ENCODE results near the gene TTC38.
"Not testable (repeated sequence)": the region's sequence is repeated elsewhere in the genome, so short reads cannot be mapped to it uniquely, and the experiment has no call there.

Gene TTC38

DNA sequence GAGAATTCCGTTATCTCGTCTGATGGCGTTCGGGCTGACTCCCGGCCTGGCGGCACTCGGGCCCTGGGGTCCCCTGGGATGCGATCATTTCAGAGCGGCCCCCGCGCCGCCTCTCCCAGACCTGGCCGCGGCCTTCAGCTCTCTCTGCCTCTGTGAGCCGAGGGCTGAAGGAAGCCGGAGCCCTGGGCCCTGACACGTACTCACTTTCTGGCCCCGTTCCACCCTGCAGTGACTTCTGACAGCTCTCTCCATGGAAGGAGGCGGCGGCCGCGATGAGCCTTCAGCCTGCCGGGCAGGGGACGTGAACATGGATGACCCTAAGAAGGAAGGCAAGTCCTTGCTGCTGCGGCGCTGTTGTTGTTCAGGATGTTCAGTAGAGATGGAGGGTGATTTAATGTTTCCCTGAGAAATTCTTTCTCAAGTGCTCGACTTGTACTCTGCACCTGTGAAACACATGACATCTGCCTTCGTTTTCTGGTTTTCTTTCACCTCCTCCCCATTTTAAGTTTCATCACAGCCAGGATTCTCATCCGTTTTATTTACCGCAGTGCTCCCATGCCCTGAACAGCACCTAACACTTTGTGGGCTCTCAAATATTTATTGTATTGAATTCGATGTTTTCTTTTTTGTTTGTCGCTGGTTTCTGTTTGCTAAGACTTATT lies 29.5 kb downstream of the TTC38 start:
- no peak for DNase-seq

DNA sequence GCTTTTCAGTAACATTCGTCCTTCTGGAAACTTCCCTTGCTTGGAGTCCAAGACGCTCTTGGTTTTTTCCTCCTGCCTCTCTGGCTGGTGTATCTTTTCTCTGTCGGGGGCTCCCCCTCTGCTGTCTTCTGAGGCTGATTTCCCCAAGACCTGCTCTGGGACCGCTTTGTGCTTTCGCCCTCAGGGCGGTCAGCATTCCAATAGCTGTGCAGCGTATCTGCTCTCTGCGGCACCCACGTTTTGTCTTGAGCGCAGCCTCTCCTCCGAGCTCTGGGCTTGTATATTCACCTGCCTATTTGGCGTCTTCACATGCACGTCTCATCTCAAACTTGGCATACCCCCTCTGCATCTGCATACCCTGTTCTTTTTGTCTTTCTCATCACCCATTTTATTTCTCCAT lies 31.3 kb downstream of the TTC38 start:
- no peak for DNase-seq

DNA sequence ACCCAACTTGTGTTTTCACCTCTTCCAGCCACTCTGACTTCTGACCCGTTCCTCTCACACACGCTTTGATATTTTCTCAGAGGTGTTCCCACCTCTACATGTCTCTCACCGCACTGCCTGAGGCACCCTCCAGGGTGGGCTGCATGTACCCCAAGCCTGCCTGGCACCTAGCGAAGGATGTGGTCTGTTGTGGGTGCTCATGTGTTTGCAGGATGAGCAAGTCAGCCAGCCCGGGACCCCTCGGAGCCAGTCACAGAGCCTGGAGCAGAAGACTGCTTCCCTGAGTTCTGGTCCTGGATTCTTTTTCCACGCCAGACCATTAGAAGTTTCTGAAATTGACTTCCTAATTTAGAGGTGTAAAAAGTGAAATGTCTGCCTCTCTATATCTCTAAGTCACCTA lies 32.7 kb downstream of the TTC38 start:
- DNase-seq: no peak

DNA sequence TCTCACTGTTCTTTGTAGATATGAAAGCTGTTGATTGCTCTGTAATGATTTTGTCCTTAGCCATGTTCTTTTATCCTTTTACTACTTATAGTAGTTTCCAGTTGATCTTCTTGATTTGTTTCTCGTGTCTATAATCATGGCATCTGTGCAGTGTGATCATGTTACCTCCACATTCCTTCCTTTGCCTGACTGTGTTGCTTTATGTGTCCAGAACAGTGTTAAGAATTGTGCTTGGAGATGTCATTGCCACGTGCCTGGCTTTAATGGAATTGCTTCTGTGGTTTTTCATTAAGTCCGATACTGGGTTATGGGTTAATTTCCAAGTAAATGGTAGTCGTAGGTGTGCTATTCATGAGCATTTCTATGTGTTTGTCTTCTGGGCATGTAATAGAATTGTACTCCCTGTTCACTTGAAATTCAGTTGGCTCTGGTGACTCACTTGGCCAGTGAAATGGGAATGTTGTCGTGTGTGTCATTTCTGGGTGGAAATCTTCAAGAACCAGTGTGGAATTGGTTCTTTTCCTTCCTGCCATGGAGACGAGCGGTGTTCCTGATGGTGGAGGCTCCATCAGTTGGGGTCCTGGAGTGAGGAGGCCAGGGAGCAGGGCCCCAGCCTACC lies 35.6 kb downstream of the TTC38 start:
- DNase-seq: no peak

DNA sequence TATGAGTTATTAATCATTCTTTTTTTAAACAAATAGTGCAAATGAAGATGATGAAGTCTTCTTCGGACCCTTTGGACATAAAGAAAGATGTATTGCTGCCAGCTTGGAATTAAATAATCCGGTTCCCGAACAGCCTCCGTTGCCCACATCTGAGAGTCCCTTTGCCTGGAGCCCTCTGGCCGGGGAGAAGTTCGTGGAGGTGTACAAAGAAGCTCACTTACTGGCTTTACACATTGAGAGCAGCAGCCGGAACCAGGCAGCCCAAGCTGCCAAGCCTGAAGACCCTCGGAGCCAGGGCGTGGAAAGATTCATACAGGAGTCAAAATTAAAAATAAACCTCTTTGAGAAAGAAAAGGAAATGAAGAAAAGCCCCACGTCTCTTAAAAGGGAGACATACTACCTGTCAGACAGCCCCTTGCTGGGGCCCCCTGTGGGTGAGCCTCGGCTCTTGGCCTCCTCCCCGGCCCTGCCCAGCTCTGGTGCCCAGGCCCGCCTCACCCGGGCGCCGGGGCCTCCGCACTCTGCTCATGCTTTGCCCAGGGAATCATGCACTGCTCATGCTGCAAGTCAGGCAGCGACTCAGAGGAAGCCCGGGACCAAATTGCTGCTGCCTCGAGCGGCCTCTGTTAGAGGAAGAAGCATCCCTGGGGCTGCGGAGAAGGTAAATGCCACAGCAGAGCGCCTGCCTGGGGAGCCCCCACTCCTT lies 40.6 kb downstream of the TTC38 start:
- DNase-seq: no peak

DNA sequence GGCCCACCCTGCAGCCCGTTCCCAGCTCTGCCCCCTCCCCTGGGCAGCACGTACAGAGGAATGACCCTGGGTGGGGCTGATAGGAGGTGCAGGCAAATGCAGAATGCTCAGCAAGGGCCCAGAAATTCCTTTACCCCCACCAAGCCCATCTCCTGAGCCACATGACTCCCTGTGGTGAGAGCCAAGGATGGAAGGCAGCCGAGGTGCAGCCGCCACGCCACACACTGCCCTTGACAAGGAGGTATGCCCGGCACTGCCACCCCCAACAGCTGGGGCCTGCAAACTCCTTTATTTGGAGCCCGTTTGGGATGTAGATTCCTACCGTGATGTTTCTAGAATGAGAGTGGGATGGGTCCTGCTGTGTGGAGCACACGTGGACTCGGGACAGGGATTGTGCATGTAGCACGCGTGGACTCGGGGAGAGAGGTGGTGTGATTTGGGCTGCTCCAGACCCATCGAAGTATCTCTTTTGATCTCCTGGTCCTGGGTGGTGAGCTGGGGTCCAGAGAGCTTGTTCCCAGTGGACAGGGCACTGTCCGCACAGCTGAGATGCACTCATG lies 41.8 kb downstream of the TTC38 start:
- no peak for DNase-seq

DNA sequence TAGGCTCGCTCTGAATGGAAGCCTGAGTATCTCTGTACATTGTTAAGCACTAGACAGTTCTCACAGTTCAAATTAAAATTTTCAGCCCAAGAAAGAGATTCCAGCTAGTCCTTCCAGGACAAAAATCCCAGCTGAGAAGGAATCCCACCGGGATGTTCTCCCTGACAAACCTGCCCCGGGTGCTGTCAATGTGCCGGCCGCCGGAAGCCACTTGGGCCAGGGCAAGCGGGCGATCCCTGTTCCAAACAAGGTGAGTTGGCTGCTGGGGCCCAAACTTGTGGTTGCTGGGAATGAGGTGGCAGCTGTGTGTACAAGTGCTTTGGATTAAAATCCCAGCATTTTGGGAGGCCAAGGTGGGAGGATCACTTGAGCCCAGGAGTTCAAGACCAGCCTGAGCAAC lies 44.2 kb downstream of the TTC38 start:
- DNase-seq: no peak

DNA sequence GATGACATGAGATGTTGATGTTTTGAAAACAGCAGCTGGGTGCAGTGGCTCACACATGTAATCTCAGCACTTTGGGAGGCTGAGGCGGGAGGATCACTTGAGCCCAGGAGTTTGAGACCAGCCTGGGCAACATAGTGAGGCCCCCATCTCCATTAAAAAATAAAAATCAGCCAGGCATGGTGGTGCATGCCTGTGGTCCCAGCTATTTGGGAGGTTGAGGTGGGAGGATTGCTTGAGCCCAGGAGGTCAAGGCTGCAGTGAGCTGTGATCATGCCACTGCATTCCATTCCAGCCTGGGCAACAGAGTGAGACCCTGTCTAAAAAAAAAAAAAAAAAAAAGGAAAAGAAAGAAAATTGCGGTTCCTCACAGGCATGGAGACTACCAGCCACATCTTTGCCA lies 45.0 kb downstream of the TTC38 start:
- not testable (repeated sequence) for DNase-seq

DNA sequence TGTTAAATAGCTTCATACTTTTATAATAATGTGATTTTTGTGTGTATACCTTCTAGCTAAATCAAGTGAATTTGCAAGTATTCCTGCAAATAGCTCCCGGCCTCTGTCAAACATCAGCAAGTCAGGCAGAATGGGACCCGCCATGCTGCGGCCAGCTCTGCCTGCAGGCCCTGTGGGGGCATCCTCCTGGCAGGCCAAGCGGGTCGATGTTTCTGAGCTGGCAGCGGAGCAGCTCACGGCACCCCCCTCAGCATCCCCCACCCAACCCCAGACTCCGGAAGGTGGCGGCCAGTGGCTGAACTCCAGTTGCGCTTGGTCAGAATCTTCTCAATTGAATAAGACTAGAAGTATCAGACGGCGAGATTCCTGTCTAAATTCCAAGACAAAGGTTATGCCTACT lies 48.2 kb downstream of the TTC38 start:
- no peak for DNase-seq

DNA sequence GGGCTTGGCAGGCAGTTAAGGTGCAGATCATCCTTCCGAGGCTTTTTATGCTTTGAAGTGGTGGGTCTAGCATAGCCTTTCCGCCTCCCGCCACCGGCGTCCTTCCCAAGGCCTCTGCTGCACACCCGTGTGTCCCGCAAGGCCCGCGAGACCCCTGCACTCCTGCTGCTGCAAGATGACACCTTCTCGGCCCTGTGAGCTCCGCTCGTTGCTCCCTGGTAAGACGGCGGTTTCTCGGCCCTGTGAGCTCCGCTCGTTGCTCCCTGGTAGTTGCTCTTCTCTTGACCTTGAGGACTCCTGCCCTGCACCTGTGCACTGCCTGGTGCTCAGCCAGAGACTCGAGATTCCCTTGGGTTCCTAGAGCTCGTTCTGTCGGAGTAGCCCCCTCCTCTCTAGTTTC lies 49.8 kb downstream of the TTC38 start:
- DNase-seq: no peak

DNA sequence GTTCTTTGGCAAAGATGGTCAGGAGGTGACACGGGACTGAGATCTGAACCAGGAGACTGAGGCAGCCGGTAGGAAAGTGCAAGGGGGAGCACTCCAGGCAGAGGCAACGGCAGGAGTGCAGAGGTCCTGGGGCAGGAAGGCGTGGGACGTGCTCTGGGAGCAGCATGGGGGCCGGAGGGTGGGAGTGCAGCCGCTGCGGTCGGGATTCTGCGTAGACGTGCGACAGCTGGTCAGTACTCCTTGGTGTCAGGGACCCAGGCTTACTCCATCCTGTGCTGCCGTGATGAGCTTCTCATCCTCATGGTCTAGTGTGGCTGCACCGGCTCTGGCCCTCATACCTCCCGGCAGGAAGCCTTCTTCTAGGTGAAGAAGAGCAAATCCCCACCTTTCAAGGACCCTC lies 50.8 kb downstream of the TTC38 start:
- no peak for DNase-seq

DNA sequence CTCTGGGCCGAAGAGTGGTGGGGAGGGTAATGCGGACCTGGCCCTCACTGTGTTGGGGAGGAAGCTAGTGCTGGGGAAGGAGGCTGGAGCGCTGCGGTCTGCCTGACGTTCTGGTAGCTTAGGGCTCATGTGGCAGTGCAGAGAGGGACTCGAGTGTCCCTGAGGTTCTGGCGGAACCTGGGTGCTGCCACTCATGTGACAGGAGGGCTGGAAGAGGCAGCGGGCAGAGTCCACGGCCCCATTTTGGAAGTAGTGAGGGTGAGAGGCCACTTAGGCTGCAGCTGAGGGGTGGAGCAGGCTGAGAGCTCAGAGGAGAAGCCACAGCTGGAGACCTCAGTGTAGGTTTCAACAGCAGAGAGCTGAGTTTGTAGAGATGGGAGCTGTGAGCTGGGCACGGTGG lies 51.5 kb downstream of the TTC38 start:
- DNase-seq: no peak

DNA sequence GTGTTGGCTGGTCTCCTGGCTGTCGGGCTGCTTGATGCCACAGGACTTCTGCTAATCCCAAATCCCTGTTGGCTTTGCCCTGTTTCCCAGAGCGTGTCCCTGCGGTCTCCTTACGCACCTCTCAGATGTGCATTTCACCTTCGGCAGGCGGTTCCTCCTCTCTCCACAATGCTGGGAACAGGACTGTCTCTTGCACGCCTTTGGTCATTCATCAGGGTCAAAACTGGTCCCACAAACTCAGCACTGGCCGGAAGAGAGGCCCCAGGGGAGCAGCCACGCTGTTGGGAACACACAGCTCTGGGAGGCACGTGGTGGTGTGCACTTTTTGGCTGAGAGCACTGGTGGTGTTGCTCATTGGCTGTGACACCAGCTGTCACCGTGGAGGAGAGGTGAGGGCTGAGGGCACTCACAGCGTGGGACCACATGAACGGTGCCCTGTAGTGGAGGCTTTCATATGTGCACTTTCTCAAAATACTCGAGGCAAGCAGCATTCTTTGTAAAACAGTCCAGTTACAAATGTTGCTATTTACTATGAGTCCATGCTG lies 52.4 kb downstream of the TTC38 start:
- DNase-seq: no peak

DNA sequence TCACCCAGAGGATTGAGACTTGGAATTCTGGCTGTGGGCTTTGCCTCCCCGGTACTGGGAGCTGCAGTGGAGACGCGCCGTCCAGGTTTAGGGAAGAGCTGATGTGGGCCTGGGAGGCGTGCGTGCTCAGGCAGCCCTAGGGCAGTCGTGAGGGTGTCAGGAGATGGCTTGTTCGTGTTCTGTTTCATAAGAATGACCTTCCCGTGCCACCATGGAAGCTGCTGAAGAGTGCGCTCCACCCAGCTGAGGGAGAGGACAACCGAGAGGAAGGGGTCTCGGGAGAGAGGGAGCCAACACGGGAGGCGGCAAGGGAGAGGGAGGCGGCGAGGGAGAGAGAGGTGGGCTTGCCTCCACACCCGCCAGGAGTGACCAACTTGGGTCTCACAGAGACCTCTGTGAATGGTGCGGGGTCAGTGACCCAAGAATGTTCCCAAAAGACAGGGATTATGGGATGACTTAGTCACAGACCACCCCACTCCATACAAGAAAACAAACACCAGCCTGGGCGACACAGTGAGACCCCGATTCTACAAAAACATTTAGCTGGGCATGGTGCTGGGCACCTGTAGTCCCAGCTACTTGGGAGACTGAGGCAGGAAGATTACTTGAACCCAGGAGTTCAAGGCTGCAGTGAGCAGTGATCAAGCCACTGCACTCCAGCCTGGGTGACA lies 53.0 kb downstream of the TTC38 start:
- DNase-seq: no peak

DNA sequence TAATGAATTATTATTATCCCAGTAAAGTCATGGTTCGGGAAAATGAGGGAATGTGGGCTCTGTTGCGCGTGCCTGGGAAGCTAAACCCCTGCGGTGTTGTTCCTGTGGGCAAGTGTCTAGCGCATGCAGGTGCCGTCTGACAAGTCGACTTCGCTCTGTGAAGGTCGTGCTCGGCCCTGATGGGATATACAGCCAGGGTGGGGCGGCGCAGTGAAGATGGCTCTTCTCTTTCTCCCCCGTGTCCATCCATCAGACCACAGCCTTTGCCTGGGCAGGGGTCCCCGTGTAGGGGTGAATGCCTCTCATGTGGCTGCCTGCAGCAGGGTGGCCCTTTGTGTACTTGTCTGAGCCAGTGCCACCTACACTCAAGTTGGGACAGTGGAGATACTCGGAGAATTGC lies 54.9 kb downstream of the TTC38 start:
- DNase-seq: no peak

DNA sequence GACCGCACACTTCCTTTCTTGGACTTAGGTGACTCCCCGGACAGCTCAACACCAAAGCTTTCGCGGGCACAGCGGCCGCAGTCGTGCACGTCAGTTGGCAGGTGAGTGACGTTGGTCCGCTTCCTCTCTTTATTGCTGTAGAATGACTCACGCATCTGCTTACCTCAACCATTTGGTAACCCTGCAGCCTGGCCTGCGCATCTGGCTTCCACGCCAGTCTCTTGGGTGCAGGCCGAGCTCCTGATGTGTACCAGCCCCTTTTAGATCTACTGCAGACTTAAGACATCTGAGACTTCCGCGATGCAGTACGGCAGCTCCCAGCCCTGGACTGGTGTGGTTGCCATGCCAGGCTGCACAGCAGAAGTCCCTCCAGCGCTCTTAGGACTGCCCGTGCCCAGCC lies 55.4 kb downstream of the TTC38 start:
- DNase-seq: no peak

DNA sequence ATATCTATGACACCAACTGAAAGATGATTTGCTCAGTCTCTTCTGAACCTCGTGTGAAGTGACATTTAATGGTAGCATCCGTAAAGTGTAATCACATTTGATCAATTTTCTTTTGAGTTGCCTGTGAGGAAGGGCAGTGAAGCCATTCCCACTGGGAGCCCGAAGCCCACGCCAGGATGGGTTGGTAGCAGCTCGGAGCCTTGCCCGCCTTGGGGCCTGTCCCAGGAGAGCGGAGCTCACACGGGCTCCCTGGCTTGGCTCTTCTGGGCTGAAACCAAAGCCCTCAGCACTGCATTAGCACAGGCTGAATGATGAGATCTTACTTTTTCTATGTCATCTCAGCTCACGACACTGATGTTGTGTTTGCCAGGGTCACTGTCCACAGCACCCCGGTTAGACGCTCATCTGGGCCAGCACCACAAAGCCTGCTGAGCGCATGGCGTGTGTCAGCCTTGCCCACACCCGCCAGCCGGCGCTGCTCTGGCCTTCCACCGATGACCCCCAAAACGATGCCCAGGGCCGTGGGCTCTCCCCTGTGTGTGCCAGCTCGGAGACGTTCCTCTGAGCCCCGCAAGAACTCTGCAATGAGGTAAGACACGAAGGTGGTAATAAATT lies 58.4 kb downstream of the TTC38 start:
- DNase-seq: no peak

DNA sequence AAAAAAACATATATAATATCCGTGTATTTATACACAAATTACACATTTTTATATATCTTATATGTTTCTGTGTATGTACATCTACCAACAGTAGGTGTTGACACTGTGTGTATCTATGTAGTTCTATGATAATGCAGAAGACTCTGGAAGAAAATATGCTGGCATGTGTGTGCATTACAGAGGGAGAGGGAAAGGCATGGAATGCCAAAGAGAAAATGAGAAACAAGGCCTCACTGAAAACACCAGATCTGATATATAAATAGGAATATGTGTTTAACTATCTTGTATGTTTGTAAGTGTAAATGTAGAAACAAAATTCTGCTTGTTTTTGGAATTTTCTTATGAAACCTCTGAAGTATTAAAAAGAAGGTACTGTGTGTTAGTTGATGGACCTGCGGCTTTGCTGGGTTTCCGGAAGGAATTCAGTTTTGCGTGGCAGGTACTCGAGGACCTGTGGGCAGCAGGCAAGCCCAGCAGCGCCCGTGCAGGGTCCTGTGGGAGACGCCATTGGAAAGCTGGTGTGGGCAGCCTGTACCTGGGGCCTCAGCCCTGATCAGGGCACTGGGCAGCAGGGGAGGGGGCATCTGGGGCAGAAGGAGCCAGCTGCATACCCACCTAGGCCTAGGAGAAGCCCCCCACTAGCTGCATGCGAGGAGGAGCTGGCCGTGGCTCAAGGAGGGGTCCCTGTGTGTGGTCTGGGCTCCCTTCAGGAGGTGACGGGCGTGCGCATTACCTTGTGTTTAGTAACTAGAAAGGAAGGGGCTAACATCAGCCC lies 60.1 kb downstream of the TTC38 start:
- no peak for DNase-seq

DNA sequence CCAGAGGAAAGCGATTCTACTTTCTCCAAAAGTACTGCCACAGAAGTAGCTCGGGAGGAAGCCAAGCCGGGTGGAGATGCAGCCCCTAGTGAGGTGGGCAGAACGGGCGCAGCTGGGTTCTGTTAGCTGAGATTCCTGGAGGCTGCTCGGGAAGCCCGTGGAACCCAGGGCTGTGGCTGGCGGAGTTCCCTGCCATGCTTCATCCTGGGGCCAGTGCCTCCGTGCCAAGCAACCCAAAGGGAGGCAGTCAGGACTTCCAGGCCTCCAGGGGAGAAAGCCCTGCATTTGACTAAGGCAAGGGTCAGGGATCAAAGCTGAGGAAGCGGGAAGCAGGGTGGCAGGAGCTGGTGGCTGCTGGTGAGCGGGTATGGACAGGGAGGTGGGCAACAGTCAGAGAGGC lies 61.0 kb downstream of the TTC38 start:
- no peak for DNase-seq

DNA sequence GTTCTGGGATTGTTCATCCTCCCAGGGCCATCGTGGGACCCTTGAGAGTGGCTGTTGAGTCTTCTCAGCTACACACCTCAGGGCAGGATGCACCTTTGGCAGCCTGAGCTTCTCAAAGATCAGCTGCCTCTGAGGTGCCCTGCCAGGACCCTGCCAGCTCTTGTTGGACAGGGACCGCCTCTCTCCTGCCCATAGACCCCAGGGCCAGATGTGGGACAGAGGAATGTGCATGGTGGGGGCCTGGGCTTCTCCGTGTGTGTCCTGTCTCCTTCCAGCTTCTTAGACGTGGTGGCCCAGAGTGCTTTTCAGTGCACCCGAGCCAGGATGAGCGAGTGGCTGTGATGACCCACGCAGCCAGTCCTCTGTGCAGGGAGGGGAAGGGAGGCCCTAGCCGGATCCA lies 61.8 kb downstream of the TTC38 start:
- no peak for DNase-seq

DNA sequence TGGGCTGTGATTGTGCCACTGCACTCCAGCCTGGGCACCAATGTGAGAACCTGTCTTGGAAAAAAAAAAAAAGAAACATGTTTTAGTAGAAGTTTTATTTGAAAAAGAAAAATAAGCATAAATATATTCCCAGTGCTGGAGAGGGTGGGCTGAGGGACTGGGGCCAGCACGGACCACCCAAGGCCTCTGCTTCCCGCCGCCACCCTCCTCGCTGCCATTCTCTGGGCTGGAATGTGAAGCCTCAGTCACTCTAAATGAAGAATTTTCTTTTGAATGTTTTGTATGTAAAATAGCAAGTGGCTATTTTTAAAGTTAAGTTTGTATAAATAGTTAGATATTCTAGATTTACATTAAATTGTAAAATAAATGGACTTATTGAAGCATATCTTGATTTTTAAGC lies 62.6 kb downstream of the TTC38 start:
- DNase-seq: no peak

DNA sequence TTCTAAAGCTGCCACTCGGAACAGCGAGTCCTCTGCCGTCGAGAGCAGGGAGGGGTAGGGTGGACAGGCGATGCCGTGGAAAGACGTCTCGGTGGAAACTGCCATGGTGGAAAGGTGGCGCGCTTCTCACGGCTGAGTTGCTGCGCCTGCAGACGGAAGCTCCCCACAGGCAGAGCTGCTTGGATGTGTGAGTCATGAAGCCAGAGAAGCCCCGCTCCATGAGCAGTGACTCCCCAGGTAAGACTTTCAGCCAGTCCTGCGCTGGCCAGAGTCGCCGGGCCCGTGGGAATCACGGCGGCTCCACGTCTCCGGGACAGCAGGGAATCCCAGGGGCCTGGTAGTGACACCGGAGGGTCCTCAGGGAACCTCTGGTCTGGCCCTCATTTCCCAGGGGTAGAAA lies 63.7 kb downstream of the TTC38 start:
- no peak for DNase-seq
